ENCODE data around the gene KCND2.
A peak's percentile ranks its signal among the peaks of the same experiment; 100 is the strongest.

The KCND2 gene

GRCh38 chr7:120714945-120715344 lies 442.0 kb downstream of the KCND2 start:
- no peak for DNase-seq

- no peak for DNase-seq
Measured at GRCh38 chr7:120716307-120716706, 443.3 kb downstream of the KCND2 start.

DNA sequence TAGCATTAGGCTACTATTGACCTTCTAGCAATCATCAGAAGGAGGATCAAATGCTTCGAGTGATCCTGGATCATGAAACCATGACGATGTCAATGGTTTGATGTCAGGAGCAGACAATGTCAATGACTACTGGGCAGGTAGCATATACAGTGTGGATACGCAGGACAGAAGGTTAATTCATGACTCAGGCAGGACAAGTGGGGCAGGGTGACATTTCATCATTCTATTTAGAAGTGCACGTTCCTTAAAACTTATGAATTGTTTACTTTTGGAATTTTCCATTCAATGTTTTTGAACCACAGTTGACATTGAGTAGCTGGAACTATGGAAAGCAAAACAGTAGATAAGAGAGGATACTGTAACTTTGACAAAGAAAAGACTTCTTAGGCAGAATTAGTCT lies 444.2 kb downstream of the KCND2 start:
- no peak for DNase-seq

- no peak for DNase-seq
Measured at GRCh38 chr7:120718361-120718760, 445.4 kb downstream of the KCND2 start.

- DNase-seq, result no peak
Measured at GRCh38 chr7:120720317-120720716, 447.3 kb downstream of the KCND2 start.

DNA sequence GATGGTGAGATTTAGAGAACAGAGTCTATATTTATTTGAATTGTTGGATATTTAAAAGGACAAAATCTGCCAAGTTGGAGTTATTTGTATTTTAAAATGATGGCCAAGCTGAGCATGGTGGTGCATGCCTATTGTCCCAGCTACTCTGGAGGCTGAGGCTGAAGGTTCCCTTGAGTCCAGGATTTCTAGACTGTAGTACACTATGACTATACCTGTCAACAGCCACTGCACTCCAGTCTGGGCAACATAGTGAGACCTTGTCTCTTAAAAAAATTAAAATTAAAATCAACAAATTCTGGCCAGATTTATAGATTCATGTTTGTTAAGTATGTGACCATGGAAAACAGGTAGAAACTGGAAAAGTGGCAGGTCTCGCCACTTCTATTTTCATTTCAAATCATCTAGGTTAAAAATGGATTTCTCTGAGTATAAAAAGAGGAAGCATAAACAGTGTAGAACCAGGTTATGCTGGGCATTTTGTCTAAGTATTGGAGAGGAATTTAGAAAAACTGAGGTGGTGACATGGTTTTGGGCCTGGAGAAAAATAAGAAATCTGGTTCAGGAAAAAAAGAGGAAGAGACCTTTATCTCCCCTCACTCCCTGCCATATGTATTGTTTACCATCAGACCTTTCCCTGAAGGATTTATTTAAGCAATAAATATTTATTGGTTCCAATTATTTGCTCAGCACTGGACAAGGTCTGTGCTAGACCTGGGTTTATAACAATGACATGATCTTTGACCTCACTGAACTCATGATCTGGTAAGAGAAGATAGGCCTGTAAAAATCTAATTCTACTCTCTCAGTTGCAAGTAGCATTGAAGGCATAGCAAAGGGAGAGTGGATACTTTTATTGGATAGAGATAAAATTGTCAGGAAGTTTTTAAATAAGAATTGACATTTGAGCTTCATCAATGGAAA lies 450.8 kb downstream of the KCND2 start:
- no peak for DNase-seq

DNA sequence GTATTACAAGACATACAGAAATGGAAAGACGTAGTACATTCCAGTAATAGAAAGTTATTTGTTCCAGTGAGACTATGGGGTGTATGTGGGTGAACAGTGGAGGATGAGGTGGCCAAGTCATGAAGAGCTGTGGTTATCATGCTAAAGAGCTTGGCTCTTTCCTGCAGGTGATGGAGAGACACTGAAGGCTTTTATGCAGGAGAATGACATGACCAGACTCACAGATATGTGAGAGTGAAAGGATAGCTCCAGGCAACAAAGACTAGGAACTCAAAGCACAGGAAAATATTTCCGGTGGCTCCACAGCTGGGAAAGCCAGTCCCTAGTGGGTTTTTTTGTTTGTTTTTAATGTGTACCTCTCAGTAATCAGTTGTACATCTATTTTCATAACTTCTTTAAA lies 451.5 kb downstream of the KCND2 start:
- DNase-seq, result no peak

- no peak for DNase-seq
Measured at GRCh38 chr7:120724955-120725354, 452.0 kb downstream of the KCND2 start.

- DNase-seq, result peak; percentile 76 to 78
Measured at GRCh38 chr7:120725376-120726039, 452.5 kb downstream of the KCND2 start.

DNA sequence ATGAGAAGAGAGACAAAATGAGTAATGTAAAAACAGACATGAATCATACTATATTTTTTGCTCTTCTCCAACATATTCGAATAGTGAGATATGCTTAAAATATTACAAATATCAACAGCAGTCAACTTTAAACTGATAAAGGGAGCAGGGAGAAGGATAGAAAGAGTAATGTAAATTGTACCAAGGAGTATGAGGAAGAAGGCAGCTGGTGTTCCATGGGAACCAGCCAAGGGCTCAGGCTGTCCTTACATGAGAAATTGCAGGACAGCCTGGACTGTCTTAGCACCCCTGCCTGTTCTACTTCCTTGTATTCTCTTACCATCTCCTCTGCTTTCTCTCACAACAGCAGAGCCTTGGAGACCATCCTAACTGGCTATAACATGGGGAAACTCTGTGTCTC lies 456.3 kb downstream of the KCND2 start:
- DNase-seq, result no peak

GRCh38 chr7:120731271-120731670 lies 458.3 kb downstream of the KCND2 start:
- DNase-seq, result no peak

GRCh38 chr7:120732256-120732655 lies 459.3 kb downstream of the KCND2 start:
- DNase-seq, result no peak

- no peak for DNase-seq
Measured at GRCh38 chr7:120733143-120733542, 460.2 kb downstream of the KCND2 start.

- DNase-seq, result no peak
Measured at GRCh38 chr7:120733835-120734234, 460.9 kb downstream of the KCND2 start.

DNA sequence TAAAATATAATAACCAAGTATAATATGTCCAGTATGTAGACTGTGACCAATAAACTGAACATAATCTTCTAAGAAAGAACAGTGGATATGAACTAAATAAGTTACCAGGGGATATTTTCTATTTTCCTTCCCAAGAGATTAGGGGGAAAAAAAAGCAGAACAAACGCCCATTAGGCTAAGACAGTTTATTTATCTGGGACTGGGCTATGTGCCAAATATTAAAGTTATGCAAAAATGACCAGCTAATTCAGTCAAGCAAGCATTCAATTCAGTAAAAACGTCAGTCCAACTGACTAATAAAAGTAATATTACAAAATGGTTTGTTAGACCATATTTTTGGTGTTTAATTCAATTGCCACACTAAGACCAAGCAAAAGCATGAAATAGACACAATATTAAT lies 462.8 kb downstream of the KCND2 start:
- DNase-seq, result no peak

DNA sequence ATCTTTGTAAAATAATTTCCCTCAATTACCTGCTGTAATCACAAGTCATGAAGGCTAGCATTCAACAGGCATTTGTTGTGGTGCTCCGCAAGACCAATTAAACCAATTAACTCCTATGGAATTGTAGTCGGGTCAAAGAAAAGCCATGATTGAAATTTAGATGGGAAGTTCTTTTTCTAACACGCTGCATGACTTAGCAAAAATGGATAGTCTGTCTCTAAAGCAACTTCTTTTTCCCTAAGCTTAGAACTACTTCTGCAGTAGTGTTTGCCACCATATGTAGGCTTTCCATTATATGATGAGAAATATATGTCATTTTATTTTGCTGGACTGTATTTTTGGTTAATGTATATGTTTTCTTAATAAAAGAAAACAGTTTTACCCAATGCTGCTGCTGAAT lies 465.8 kb downstream of the KCND2 start:
- DNase-seq, result no peak

- DNase-seq, result peak; percentile 31 to 49
Measured at GRCh38 chr7:120740348-120740747, 467.4 kb downstream of the KCND2 start.

DNA sequence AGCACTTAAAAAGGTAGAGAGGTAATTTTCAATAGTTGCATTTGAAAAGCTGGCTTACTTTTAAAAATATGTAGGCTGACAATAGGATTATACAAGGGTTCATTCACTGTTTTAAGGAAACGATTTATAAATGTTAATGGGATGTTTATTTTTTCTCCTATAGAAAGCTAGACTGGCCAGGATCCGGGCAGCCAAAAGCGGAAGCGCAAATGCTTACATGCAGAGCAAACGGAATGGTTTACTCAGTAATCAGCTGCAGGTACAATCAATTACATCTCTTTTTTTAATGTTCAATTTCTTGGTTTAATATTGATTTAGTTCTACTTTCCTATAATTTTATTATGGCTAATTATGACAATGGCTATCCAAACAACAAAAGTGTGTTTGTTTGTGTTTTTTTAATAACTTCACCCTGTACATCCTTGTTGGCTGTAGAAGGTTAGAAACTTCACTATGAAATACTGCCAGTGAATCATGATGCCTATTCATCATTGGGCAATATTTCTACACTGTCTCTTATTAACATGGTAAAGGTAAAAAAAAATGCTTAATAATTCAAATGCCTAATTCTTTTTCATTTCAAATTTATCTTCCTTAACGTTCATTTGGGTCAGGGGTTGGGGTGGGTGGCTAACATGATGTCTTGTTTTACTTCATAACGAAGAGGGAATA lies 468.5 kb downstream of the KCND2 start:
- DNase-seq, result peak; percentile 56 to 81

DNA sequence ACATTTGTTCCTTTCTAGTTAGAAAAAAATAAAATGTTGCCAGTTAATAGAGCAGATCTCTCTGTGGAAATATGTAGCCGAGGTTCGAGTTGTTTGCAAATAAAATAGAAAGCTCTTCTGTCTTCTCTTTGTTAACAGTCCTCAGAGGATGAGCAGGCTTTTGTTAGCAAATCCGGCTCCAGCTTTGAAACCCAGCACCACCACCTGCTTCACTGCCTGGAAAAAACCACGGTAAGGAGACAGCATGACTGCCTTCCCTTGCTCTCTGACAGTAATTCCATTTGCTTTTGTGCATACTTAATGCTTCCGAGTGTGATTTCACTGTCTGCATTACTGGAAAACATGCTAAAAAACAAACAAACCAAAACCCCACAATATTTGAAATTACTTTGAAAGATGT lies 469.4 kb downstream of the KCND2 start:
- peak; percentile 65 to 85 for DNase-seq

GRCh38 chr7:120743128-120743527 lies 470.2 kb downstream of the KCND2 start:
- peak in 1 of 2 experiments; percentile 40 for DNase-seq

DNA sequence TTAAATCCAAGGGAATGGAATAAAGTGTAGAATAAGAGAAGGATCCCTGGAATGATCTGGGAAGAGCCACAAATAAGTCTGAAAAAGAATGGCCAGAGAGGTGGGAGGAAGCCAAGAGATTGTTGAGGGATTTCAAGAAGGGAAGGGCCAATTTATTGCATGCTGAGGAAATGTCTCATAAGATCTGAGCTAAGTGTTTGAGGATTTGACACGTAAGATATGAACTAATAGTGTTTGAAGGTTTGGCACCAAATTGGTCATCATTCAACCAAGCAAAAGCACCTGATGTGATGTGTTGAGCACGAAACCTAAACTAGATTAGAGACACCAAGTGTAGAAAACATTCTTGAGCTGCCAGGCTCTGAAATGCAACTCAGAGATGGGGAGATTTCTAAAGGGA lies 487.1 kb downstream of the KCND2 start:
- DNase-seq, result no peak

- DNase-seq, result no peak
Measured at GRCh38 chr7:120760851-120761250, 487.9 kb downstream of the KCND2 start.

- DNase-seq, result no peak
Measured at GRCh38 chr7:120770206-120770605, 497.2 kb downstream of the KCND2 start.

GRCh38 chr7:120774481-120774880 lies 501.5 kb downstream of the KCND2 start:
- DNase-seq, result peak in 1 of 2 experiments; percentile 12
